HG02884 (cell line): ENCODE data around the gene PANX3.

ENCODE experiments used
- ATAC-seq: cut with Tn5 transposase; IDR thresholded peaks from one replicate; pipeline ENCODE4 v1.9.1; 2021; ENCODE audit warnings: mild to moderate bottlenecking, moderate library complexity; ENCODE audit not compliant: unreplicated experiment

PANX3 gene

DNA sequence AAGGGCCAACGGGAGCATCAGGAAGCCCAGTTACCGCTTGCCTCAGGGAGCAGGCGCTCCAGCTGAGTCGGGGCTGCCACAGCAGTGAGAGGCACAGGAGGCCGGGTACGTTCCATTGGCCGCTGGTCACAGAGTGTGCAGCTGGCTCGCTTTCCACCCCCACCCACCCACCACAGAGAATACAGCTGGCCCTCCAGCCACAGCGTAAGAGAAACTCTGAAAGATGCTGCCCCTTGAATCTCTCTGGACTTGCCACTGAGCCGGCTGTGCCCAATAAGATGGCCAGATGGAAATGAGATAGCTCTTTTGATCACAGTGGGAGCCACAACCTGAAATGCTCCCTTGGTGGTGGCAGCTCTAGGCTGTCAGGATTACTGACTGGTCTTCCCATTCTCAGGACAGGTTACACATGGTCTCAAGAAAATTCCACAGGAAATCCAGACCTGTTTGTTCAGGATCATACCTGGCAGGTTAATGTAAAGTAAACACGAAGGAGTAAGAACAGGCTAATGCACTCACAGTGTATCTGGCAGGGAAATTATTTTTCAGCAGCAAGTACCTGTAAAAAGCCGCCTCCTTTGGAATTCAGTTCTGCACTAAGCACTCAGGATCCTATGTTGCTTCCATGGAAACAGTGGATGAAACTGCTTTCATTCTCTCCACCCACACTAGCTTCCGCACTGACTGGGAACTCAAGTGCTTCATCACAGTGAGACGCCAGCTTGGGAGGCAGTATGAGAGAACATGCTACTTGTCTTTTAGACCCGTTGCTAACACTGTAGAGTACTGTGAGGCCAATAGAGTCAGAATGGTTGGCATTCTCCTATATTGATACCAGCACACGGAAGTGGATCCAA, 45.8 kb downstream of the PANX3 start:
- no peak for ATAC-seq

DNA sequence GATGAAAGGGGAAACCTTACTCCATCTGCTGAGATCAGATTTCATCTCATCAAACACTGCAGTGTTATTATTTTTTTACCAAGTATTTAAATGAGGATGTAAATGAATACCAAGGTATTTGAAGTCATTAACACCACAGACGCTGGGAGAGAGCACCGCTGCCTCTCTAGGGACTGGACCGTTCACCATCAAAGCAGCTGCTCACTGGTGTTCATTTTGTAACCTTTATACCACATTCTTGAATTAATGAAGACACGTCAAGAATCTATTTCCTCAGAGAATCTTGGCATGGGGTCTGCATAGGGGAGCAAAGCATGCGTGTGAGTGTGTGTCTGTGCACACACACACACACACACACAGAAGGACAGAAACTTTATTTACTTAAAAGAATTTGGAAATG, 46.7 kb downstream of the PANX3 start:
- ATAC-seq, result no peak

DNA sequence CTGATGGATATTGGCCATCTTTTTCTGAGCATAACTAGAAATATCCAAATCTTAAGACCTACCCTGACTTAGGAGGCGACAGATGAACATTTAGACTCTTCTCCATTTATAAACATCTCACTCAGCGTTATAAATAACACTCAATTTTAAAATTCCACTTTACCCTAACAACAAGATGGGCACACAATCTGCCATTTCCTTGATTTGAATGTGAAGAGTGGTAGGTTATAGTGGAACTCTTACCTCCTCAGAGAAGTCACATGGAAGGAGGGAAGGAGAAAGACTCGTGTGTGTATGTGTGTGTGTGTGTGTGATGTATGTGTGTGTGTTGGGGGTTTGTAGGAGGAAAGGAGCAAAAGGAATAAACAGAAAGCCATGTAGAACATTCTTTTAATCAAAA, 47.3 kb downstream of the PANX3 start:
- no peak for ATAC-seq

DNA sequence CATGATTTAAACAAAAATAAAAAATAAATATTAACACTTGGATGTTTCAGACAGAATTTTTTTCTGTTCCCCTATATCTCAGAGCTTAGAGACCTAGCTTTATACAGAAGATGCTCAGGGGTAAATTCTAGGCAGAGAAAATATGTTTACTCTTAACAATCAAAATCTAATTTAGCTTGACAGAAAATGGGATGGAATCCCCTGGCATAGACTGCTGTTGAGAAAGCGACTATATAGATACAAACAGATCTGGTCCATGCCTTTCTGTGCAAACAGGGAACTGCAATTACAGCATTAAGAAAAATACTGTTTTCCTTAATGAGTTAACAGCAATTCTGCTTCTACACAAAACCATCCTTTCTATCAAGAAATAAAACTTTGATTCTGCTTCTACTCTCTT, 47.8 kb downstream of the PANX3 start:
- ATAC-seq, result no peak

DNA sequence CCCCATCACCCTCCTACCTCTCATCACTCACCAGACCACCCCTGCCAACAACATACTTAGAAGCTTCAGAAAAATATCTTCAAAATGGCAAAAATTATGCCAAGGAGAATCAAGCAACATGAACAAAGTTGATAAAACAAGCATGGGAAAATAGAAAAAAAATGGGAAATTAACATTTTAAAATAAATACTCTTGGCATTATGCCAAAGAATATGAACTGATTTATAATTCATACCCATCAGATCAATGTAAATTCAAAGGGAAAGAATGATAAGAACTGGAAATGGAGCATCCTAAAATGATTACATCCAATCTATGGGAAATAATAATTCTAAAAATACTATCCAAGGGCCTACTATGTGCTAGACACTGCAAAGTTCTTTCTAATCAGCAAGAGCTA, 50.3 kb downstream of the PANX3 start:
- ATAC-seq, result no peak

DNA sequence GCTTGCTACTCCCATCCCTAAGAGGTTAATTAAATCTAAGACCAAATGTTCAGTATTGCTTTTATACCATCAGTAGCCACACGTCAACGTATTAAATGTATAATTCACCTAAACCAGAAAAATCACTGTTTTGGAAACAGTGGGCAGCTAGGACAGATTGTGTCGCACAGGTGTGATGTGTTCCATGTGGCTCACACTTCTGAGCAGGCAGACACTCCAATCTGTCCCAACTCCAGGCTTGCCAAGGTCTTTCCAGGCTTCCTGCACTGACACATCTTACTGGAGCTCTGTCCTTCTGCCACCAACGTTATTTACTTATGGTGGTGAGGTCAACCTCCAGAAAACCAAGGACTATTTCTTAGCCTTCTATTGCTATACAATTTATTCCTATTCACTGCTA, 50.9 kb downstream of the PANX3 start:
- ATAC-seq, result no peak

DNA sequence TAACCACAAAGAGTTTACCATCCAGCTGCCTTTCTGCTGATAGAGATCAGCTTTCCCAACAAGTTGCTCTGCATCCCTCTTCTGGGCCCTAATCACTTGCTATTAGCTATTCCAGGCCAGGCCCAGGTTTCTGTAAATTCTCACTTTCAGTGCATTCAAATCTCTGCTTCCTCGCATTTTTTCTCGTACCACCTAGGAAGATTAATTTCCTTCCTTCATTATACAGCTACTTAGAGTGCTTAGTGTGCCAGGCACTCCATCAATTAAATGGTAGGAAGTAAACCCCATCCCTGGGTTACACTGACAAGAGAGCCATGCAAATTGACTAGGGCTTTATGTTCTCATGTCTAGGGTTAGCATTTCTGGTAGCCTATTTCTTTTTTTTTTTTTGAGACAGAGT, 52.6 kb downstream of the PANX3 start:
- ATAC-seq, result no peak

DNA sequence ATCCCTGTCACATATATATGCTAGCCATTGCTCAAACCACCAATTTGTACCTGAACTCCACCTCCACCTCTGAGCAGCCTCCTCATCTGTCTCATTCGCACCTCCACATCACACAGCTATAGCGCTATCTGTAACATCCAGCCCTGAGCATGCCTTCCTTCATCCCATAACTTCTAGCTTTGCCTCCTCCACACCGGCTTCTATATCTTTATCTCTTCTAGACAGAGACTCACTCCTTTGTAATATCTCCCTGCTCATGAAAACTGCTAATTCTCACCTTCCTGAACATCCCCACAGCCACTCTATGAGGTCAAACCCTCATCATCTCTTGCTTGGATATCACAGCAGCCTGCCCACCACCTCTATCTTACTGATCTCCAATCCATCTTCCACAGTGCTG, 56.4 kb downstream of the PANX3 start:
- no peak for ATAC-seq

DNA sequence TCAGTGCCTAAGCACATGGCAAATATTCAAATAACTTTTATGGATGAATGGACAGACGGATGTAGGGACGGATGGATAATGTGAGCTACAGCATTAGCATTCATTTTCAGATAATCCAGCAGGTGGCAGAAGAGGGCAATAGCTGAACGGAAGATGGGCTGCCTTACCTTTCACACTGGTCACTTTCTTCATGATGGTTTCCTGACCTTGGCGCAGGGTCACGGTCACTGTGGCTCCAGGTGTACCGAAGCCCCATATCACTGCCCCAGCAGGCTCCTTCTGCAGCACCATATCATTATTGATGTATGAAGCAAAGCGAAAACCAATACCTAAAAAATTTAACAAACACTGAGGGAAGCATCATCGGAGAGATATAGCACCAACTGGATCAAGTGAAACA, 58.0 kb downstream of the PANX3 start:
- no peak for ATAC-seq
